Central memory CD8-positive, alpha-beta T cell (primary cell): ENCODE data around the gene ZBTB2.
"Not testable (repeated sequence)": the region's sequence is repeated elsewhere in the genome, so short reads cannot be mapped to it uniquely, and the experiment has no call there.

Source experiments
- ATAC-seq: fragments of 150-1000 bp; cut with Tn5 transposase; replicated peaks from 2 replicates; pipeline ENCODE4 v1.10.0; 2022; ENCODE audit warnings: mild to moderate bottlenecking, moderate FRiP score, moderate number of reproducible peaks; ENCODE audit not compliant: poor library complexity, severe bottlenecking; ENCODE audit errors: extremely low read depth
- DNase-seq, 2 donors: peaks; one replicate each; pipeline ENCODE4 v3.0.0; 2021; ENCODE audit warnings: low spot score in 2 of 2
- H3K27ac Mint-ChIP-seq: one replicate; pipeline ENCODE4 v1.8.0; 2022; ENCODE audit warnings: low read depth, mild to moderate bottlenecking, moderate library complexity, mixed read lengths
- H3K27me3 Mint-ChIP-seq: one replicate; pipeline ENCODE4 v1.8.0; 2022; ENCODE audit warnings: mixed read lengths
- H3K36me3 Mint-ChIP-seq: one replicate; pipeline ENCODE4 v1.8.0; 2022; ENCODE audit warnings: mild to moderate bottlenecking, moderate library complexity, mixed read lengths; ENCODE audit not compliant: insufficient read depth
- H3K4me1 Mint-ChIP-seq: one replicate; pipeline ENCODE4 v1.8.0; 2022; ENCODE audit warnings: mixed read lengths
- H3K4me3 Mint-ChIP-seq: one replicate; pipeline ENCODE4 v1.8.0; 2022; ENCODE audit warnings: mild to moderate bottlenecking, moderate library complexity, mixed read lengths
- H3K9me3 Mint-ChIP-seq: one replicate; pipeline ENCODE4 v1.8.0; 2022; ENCODE audit warnings: mixed read lengths

The ZBTB2 gene

DNA sequence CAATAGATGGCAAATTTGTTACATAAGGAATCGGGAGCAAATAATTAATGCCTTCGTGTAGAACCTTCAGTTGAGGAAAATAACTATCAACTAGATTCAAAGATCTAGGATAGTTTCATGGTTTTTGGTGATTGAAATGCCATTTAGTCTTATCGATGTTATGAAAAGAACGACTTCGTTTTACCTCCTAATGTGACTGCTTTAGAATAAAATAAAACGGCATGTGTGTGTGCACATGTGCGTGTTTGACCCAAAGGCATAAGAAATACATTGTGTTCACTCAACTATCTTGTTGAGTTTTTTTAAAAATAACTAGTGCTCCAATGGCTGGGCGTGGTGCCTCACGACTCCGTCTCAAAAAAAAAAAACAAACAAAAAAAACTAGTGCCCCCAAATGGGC is 37.6 kb downstream of the ZBTB2 start:
- DNase-seq (no peak), ATAC-seq (no peak)
- Mint-ChIP-seq H3K4me1 (no peaks in the 10 kb centered on the region), H3K27me3 (no peaks in the 10 kb centered on the region), H3K27ac (no peak overlapping the region), H3K4me3 (no peak overlapping the region), H3K36me3 (no peaks in the 10 kb centered on the region), H3K9me3 (no peaks in the 10 kb centered on the region)

DNA sequence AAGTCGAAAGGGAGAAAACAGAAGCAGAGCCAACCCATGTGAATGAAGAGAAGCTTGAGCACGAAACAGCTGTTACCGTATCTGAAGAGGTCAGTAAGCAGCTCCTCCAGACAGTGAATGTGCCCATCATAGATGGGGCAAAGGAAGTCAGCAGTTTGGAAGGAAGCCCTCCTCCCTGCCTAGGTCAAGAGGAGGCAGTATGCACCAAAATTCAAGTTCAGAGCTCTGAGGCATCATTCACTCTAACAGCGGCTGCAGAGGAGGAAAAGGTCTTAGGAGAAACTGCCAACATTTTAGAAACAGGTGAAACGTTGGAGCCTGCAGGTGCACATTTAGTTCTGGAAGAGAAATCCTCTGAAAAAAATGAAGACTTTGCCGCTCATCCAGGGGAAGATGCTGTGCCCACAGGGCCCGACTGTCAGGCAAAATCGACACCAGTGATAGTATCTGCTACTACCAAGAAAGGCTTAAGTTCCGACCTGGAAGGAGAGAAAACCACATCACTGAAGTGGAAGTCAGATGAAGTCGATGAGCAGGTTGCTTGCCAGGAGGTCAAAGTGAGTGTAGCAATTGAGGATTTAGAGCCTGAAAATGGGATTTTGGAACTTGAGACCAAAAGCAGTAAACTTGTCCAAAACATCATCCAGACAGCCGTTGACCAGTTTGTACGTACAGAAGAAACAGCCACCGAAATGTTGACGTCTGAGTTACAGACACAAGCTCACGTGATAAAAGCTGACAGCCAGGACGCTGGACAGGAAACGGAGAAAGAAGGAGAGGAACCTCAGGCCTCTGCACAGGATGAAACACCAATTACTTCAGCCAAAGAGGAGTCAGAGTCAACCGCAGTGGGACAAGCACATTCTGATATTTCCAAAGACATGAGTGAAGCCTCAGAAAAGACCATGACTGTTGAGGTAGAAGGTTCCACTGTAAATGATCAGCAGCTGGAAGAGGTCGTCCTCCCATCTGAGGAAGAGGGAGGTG is 38.7 kb downstream of the ZBTB2 start:
- Mint-ChIP-seq H3K9me3 (no peaks in the 10 kb centered on the region), H3K36me3 (no peaks in the 10 kb centered on the region), H3K4me1 (no peaks in the 10 kb centered on the region), H3K4me3 (no peak overlapping the region), H3K27me3 (no peaks in the 10 kb centered on the region), H3K27ac (no peak overlapping the region)
- no peak for ATAC-seq
- no peak for DNase-seq

DNA sequence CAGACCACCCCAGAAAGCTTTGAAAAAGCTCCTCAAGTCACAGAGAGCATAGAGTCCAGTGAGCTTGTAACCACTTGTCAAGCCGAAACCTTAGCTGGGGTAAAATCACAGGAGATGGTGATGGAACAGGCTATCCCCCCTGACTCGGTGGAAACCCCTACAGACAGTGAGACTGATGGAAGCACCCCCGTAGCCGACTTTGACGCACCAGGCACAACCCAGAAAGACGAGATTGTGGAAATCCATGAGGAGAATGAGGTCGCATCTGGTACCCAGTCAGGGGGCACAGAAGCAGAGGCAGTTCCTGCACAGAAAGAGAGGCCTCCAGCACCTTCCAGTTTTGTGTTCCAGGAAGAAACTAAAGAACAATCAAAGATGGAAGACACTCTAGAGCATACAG is 39.6 kb downstream of the ZBTB2 start:
- no peaks in the 10 kb centered on the region for H3K9me3 Mint-ChIP-seq
- no peak for ATAC-seq
- H3K36me3 Mint-ChIP-seq = no peaks in the 10 kb centered on the region

DNA sequence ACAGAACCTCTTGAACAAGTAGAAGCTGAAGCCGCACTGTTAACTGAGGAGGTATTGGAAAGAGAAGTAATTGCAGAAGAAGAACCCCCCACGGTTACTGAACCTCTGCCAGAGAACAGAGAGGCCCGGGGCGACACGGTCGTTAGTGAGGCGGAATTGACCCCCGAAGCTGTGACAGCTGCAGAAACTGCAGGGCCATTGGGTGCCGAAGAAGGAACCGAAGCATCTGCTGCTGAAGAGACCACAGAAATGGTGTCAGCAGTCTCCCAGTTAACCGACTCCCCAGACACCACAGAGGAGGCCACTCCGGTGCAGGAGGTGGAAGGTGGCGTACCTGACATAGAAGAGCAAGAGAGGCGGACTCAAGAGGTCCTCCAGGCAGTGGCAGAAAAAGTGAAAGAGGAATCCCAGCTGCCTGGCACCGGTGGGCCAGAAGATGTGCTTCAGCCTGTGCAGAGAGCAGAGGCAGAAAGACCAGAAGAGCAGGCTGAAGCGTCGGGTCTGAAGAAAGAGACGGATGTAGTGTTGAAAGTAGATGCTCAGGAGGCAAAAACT is 40.1 kb downstream of the ZBTB2 start:
- H3K27me3 Mint-ChIP-seq = no peaks in the 10 kb centered on the region
- no peaks in the 10 kb centered on the region for H3K4me1 Mint-ChIP-seq
- H3K9me3 Mint-ChIP-seq = no peaks in the 10 kb centered on the region
- H3K4me3 Mint-ChIP-seq = no peak overlapping the region
- no peak for ATAC-seq
- no peak overlapping the region for H3K27ac Mint-ChIP-seq
- no peak for DNase-seq
- H3K36me3 Mint-ChIP-seq = no peaks in the 10 kb centered on the region

More for the DNA sequence above, 39.6 kb downstream of the ZBTB2 start:
- no peak overlapping the region for H3K4me3 Mint-ChIP-seq
- H3K4me1 Mint-ChIP-seq = no peaks in the 10 kb centered on the region
- no peaks in the 10 kb centered on the region for H3K27me3 Mint-ChIP-seq
- DNase-seq = no peak
- H3K27ac Mint-ChIP-seq = no peak overlapping the region

DNA sequence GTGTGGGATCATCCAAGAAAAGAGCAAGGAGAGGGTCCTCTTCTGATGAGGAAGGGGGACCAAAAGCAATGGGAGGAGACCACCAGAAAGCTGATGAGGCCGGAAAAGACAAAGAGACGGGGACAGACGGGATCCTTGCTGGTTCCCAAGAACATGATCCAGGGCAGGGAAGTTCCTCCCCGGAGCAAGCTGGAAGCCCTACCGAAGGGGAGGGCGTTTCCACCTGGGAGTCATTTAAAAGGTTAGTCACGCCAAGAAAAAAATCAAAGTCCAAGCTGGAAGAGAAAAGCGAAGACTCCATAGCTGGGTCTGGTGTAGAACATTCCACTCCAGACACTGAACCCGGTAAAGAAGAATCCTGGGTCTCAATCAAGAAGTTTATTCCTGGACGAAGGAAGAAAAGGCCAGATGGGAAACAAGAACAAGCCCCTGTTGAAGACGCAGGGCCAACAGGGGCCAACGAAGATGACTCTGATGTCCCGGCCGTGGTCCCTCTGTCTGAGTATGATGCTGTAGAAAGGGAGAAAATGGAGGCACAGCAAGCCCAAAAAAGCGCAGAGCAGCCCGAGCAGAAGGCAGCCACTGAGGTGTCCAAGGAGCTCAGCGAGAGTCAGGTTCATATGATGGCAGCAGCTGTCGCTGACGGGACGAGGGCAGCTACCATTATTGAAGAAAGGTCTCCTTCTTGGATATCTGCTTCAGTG is 40.8 kb downstream of the ZBTB2 start:
- Mint-ChIP-seq H3K4me3 (no peak overlapping the region), H3K9me3 (no peaks in the 10 kb centered on the region), H3K27ac (no peak overlapping the region), H3K4me1 (no peaks in the 10 kb centered on the region), H3K27me3 (no peaks in the 10 kb centered on the region), H3K36me3 (peaks cover 1% of the 10 kb centered on the region)
- DNase-seq = no peak
- no peak for ATAC-seq

DNA sequence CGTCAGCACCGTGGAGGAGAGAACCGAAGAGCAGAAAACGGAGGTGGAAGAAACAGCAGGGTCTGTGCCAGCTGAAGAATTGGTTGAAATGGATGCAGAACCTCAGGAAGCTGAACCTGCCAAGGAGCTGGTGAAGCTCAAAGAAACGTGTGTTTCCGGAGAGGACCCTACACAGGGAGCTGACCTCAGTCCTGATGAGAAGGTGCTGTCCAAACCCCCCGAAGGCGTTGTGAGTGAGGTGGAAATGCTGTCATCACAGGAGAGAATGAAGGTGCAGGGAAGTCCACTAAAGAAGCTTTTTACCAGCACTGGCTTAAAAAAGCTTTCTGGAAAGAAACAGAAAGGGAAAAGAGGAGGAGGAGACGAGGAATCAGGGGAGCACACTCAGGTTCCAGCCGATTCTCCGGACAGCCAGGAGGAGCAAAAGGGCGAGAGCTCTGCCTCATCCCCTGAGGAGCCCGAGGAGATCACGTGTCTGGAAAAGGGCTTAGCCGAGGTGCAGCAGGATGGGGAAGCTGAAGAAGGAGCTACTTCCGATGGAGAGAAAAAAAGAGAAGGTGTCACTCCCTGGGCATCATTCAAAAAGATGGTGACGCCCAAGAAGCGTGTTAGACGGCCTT is 41.6 kb downstream of the ZBTB2 start:
- H3K4me1 Mint-ChIP-seq = no peaks in the 10 kb centered on the region
- no peak overlapping the region for H3K27ac Mint-ChIP-seq
- H3K9me3 Mint-ChIP-seq = no peaks in the 10 kb centered on the region
- ATAC-seq (no peak), DNase-seq (no peak)
- H3K27me3 Mint-ChIP-seq = no peaks in the 10 kb centered on the region
- H3K4me3 Mint-ChIP-seq = no peak overlapping the region
- H3K36me3 Mint-ChIP-seq = peaks cover 1% of the 10 kb centered on the region

DNA sequence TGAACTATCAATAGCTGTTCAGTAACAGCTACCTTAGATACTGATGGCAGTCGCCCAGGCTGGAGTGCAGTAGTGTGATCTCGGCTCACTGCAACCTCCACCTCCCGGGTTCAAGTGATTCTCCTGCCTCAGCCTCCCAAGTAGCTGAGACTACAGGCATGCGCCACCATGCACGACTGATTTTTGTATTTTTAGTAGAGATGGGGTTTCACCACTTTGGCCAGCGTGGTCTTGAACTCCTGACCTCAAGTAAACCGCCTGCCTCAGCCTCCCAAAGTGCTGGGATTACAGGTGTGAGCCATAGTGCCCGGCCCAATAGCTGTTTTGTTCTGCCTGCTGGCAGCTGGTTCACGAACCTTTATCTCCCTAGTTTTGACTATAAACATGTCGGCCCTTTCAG is 48.6 kb downstream of the ZBTB2 start:
- H3K27ac Mint-ChIP-seq, H3K4me1 Mint-ChIP-seq, H3K9me3 Mint-ChIP-seq, H3K36me3 Mint-ChIP-seq, DNase-seq, H3K4me3 Mint-ChIP-seq, ATAC-seq: not testable (repeated sequence)
- peaks cover 16% of the 10 kb centered on the region for H3K27me3 Mint-ChIP-seq

DNA sequence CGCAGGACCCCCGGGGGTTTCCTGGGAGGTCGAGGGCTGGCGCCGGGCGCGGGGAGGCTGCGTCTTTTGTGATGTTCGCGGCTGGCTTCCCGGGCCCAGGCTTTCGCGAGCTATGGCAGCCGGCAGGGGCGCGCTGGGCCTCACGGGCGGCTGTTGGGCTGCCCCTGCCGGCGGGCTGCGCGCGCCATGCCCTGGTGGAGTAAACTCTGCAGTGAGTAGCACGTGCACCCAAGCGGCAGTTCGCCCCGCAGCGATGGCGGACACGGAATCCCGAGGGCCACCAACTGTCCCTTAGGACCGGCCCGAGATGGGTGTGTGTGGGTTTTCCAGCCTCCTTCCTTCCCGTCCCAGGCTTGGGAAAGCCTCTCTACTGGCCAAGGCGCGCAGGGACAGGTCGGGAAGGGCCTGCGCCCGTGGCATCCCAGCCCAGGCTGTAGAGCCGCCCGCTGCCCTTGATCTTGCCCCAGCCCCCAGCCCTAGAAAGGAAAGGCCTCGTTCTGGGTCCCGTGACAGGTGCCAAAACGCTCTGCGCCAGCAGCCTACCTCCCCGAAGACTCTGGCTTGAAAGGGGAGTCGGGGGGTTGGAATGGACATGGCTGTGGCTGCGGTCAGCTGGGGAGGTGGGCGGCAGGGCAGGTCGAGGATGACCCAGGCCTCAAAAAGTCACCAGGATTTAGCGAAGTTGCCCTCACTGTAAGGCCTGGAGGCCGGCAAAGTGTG is 49.7 kb downstream of the ZBTB2 start:
- Mint-ChIP-seq H3K27ac (no peak overlapping the region), H3K27me3 (peaks cover 16% of the 10 kb centered on the region), H3K9me3 (no peaks in the 10 kb centered on the region), H3K4me1 (no peaks in the 10 kb centered on the region), H3K4me3 (no peak overlapping the region), H3K36me3 (peaks cover 1% of the 10 kb centered on the region)
- ATAC-seq (no peak), DNase-seq (no peak)

DNA sequence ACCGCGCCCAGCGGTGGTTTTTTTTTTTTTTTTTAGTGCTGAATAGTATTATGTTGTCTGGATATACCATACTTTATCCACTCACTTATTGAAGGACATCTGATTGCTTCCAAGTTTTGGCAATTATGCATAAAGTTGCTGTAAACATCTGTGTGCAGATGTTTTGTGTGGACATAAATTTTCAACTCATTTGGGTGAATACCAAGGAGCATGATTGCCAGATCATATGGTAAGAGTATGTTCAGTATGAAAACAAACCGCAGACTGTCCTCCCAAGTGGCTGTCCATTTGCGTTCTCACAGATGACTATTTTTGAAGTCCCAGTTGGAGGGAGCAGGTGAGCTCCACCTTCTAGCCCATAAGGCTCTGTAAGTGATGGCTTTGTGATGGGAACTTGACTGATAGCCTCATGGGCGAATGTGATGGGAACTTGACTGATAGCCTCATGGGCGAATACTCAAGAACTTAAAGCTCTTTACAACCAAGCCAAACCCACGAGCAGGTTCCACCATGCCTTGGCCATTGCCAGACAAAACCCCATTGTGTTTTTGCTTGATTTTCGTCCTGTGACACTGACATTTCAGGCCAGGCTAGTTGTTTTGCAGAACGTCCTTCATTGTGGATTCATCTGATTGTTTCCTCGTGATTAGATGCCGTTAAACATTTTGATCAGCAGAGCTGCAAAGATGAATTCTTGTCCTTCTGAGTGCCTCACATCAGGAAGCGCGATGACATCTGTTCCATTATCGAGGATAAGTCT is 51.0 kb downstream of the ZBTB2 start:
- Mint-ChIP-seq H3K36me3 (no peaks in the 10 kb centered on the region), H3K27me3 (peaks cover 16% of the 10 kb centered on the region), H3K9me3 (no peaks in the 10 kb centered on the region), H3K4me1 (no peaks in the 10 kb centered on the region), H3K4me3 (no peak overlapping the region), H3K27ac (no peak overlapping the region)
- ATAC-seq (no peak), DNase-seq (no peak)

DNA sequence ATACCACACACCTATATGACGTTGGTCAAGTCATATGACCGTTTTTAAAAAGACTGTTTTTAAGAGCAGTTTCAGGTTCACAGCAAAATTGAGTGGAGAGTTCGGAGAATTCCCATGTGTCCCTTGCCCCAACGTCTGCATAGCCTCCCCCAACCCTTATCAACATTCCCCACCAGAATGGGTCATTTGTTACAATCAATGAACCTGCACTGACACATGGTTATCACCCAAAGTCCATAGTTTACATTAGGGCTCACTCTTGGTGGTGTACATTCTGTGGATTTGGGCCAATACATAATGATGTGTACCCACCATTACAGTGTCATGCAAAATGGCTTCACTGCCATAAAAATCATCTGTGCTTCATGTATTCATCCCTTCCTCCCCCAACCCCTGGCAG is 52.0 kb downstream of the ZBTB2 start:
- H3K9me3 Mint-ChIP-seq = no peaks in the 10 kb centered on the region
- H3K4me3 Mint-ChIP-seq = no peak overlapping the region
- no peak for DNase-seq
- no peak for ATAC-seq
- H3K4me1 Mint-ChIP-seq = no peaks in the 10 kb centered on the region
- H3K36me3 Mint-ChIP-seq = no peaks in the 10 kb centered on the region
- H3K27ac Mint-ChIP-seq = no peak overlapping the region
- H3K27me3 Mint-ChIP-seq = peaks cover 16% of the 10 kb centered on the region

DNA sequence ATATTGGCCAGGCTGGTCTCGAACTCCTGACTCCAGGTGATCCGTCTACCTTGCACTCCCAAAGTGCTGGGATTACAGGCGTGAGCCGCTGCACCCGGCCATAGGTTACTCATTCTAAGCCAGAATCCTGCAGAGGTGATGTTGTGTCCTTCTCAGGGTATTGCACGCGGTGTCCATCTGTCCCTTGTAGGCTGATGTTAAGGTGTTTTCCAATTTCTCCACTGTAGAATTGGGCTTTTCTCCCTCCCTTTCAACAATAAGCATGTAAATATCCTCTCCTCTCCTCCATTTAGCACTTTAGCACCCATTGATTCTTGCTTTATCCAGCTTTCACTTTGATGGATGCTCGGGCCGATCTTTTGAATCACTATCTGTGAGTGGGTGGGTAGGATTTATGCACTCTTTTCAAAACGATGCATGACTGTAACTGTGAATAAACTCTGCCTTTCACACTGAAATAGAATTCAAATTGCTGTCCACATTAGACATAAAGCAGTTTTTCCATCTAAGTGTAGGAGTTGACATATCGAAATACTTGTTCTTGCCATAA is 52.6 kb downstream of the ZBTB2 start:
- no peak overlapping the region for H3K4me3 Mint-ChIP-seq
- H3K9me3 Mint-ChIP-seq = no peaks in the 10 kb centered on the region
- no peaks in the 10 kb centered on the region for H3K36me3 Mint-ChIP-seq
- no peak for ATAC-seq
- DNase-seq = no peak
- no peak overlapping the region for H3K27ac Mint-ChIP-seq
- peaks cover 21% of the 10 kb centered on the region for H3K27me3 Mint-ChIP-seq
- H3K4me1 Mint-ChIP-seq = no peaks in the 10 kb centered on the region
